Measurements from ENCODE around the gene UNC5C.

UNC5C gene

DNA sequence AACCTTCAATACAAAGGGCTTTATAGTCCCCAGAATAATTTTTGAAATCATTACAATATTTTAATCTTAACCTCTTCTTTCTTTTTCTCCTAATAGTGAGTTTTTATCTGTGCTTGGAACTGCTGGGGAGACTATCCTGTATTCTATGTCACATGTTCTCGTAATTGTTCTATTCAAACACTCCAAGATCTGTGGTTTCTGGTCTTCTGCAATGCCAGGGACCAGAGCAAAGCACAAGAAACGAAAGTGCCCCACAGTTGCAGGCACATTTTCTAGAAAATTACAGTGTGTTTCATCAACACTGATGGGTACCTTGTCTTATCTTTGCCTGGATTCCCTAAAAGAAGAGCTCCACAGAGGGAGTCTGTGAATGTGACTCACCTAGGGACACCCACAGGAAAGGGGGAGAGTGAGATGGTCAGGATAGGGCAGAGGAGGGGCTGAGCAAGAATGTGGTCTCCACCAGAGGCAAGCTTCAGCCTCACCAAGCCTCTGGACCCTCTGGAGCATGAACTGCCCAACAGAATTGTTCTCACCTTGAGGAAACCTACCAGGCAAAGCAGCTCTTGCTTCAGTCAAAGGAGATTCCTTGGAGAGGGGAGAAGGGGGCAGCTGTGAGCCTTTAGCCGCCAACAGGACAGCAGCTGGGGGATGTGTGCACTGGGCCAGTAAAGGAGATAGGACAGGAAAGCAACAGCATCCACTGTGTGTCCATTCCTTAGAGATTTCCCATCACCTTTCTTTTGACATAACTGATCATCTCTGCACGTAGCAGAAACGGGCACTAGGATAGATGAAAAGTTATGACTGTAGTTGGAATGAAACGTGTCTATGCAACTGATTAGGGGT is 25.9 kb downstream of the UNC5C start:
- DNase-seq (ENCODE audit: low read depth): no peak

DNA sequence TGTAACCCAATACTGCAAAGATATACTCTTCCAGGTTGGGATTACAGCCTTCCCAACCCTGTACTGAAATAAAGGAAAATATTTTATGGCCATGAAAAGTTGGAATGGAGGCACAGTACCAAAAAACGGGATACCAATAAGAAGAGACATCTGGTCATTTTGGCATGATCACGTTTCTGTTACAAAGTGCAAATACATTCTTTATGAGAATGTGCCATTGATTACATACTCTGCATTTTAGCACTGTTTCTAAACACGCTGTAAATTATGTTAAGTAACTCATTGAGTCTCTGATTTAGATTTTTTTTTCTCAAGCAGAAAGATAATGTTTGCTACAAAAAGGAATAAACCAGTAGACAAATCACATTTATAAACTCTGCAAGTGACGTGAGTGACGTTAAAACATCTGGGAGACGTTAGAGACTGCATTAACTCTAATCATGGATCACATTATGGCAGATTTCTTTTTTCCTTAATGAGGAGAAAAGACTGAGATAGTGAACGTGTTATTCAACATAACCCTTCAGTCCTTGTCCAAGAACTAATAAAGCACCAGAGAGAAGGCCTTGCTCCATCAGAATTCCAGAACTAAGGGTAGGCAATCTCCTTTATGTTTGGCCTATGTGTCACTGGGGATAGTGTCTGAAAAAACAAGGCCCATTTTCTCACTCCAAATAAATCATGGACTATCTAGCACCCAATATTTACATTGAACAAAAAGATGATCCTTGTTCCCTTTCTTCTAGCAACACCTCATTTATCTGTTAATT is 31.0 kb downstream of the UNC5C start:
- DNase-seq (ENCODE audit: low read depth): no peak

DNA sequence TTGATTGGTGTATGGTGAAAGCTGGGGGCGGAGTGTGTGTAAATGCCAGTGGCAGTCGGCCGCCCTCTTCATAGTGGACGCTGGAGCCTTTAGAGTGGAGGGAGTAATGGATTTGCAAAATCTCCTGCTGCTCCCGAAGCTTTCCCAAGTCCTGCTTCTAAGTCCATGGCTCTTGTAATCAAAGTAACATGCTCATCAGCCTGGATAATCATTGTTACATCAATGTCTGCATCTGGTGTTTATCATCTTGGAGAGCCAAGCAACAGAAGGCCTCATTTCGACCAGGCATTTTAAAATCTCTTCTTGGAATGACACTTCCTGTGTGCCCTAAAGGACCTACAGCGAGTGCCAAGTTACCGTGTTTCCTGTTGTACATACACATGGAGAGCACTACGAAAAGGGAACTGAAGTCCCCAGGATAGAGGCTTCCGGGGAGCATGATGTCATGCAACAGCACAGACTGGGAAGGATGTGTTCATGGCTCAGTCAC is 32.2 kb downstream of the UNC5C start:
- DNase-seq (ENCODE audit: low read depth): no peak

DNA sequence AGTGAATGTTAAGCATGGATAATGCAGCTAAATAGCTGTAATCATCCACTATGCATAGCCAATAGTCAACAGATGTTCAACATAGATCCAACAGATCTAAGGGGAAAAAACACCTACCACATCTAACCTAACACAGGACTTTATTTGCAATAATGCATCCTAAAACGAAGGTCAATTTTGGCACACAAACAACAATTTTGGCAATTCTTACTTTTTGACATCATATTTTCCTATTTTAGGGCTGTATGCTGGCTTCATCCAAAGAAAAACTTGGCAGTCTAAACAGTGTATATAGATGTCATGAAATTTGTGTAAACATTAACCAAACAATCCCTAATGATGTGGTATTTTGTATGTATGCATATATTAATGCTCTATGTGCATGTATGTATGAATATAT is 33.2 kb downstream of the UNC5C start:
- DNase-seq (ENCODE audit: low read depth): no peak

DNA sequence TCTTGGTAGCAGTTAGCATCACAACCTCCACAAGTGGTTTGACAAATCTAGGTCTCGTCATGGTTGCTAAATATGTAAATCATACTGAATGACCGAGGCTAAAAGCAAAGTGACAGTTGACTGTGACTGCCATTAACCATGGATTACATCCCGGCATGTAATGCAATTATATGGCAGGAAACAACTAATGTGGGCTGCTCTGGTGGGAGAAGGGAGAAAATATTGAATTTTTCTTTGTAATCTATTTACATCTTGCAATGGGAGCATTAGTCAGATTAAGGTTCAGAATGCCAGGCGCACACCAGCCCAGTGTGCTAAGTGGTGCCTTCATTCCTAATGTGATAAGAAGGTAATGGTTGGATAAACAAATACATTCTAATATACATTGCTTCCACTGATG is 35.8 kb downstream of the UNC5C start:
- DNase-seq (ENCODE audit: low read depth): no peak

DNA sequence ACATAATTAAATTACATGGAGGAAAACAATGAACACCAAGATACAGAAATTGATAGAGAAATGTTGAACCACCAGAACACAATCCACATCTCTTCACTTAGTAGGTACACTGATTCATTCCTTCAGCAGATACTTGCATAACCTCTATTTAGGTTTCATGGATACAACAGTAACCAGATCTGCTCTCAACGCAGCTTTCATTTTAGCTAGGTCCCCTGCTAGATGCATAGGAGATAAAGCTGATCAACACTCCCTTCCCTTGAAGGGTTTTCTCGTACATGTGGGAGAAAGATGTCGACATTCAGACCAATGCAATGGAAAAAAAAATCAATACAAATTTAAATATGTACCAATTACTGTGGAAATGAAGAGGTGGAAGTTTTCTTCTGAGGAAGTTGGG is 37.3 kb downstream of the UNC5C start:
- DNase-seq (ENCODE audit: low read depth): no peak

DNA sequence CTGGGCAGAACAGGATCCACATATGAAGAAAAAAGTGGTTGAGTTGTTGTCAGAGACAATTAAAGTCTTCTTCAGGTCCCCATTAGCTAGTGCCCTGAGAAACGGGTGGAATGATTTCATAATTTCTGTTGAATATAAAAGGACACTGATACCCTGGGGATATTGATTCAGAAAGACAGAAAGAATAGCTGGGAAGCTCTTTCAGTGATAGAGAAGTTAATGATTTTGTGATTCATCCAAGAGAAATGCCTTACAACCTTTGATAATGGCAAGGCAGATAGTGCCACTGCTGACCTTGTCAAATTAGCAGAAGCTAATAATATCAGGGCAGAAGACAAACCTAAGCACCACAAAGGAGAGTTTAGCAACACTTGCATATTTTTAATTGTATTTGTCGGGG is 37.9 kb downstream of the UNC5C start:
- no peak for DNase-seq (ENCODE audit: low read depth)

DNA sequence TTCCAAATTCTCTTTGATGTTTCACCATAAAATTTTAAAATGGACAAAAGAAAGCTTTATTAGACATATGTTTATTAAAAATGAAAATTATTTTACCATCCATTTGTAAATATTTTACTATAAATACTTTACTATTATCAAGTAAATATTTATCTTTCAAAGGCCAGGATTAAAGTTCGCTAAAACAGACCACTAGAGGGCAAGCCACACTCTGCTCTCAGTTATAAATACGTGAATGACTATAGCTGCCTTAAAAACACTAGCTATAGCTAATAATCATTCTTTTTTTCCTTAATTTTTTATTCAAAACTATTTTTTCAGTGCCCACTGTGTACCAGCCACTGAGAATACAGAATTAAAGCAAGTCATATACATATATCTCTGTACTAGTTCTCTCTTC is 38.6 kb downstream of the UNC5C start:
- no peak for DNase-seq (ENCODE audit: low read depth)

DNA sequence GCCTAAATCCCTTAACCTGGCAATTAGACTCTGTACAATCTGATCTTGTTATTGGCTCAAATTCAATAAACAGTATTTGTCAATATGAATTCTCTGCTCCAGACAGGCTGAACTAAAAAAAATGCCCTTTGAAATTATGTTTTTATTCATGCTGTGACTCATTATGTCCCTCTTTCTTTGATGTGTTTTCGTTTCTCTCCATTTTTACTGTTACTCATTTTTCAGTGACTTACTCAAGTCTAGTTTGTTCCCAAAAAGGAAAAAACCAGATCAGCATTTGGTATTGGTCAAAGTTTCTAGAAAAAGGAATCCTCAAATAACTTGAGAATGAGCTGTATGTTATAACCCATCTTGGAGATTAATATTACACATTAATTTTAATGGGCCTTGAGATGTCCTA is 40.4 kb downstream of the UNC5C start:
- DNase-seq (ENCODE audit: low read depth): no peak

DNA sequence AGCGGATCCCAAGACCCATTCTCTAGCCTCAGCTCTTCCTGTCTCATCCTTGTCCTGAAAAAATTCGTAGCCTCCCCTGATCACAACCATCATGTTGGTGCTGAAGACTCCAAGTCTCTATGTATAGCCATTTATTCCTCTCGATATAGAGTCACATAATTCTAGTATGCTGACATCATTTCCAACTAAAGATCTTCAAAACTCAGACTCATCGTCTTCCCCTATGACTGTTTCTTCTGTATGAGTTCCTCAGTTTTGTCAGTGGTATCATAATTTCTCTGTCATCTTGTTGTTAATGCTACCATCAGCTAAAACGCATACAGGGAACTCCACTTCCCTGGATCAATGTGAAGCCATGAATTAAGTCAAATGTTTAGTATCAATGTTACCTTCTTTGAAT is 41.2 kb downstream of the UNC5C start:
- no peak for DNase-seq (ENCODE audit: low read depth)

DNA sequence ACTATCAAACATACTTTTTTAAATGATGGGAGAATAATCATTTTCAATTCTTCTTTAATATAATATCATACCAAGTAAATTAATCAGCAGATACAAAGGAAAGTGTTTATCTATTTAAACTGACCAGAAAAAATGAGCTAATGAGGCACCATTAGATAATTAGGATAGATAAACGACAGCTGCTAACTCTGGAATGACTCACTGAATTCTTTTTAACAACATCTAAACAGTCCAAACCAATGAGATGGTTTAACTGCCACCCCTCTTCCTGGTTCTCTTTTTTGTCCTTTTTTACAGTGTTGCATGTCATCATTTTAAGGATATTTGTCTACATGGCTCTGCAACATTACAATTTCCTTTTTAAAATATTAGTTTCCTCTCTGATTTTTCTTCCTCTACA is 41.6 kb downstream of the UNC5C start:
- DNase-seq (ENCODE audit: low read depth): no peak

DNA sequence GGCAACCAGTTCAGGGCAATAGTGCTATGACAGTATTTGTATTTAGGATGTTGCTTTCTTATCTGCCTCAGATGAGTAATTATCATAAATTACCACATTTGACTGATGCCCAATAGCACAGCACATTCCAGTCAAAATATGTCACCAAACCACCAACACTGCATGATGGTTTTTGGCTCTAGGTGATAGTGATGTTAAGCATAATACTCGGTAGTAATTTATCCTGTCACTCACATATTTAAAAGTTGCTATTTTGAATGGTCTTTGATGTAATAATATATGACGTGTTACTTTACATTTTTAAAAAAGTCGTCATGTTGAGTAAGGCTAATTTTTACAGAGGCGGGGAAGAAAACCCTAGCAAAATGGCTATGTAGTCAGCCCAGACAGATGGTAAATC is 42.5 kb downstream of the UNC5C start:
- no peak for DNase-seq (ENCODE audit: low read depth)

DNA sequence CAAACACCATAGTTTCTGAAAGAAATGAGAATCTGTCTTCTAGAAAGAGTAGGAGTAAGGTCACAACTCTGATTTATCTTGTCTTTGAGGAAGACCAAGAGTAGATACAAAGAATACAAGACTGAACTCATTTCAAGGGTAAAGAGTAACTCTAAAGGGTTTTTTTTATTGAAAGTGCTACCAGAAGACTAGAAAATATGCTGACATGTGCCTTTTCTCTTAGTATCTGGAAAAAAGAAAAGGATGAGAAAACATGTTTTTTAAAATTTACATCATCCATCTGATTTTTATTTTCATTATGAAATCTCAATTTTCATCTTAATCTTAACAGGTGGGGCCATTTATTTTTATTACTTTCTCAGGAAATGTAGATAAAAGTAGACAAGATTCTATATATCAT is 43.0 kb downstream of the UNC5C start:
- no peak for DNase-seq (ENCODE audit: low read depth)

DNA sequence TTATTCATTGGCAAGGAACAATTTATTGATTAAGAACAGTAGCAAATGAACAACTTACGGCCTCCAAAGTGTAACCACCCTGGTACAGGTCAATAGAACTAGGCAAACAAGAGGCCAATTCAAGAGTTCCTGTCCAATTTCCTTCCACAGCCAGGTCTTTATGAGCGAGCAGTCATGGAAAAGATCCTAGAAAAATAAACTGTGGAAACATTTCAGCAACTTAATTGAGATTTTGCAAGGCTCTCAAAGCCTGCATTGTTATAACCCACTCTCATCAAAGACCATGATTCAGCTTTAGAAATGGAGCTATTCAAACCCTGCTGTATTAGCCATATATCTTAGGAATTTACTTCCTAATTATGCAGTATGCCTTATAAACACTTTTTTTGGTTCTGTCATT is 43.6 kb downstream of the UNC5C start:
- no peak for DNase-seq (ENCODE audit: low read depth)

DNA sequence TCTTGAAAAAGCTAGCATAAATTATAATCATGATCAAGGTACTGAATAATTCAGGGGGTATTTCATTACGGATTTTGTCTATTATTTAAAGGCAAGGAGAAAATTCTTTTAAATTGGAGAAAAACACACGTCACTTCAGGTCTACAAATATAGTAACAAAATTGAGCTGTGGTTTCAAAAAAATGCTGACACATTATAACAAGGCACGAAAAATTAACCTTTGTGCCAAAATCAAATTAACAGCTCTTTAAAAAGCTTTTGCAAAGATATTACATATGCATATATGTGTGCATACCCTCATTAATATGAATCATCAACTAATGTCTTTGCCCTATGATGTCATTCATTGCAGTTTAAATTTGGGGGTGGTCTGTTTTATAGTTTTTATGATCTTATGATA is 44.3 kb downstream of the UNC5C start:
- no peak for DNase-seq (ENCODE audit: low read depth)

DNA sequence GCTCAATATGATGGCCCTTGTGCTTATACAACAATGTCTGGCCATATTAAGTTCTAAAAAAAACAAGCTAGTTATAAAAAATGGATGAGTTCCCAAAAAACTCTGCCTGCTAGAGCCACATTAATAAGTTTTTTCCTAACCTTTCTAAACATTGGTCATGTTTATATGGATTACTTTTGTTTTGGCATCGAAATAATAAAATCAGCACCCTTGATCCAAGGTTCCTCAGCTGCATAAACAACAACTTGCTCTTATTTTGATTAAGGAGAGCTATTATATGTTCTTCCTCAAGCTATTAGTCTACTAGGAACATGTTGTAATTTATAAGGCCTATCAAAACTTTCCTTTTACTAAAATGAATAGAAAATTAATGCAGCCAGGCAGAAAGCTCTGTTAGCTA is 48.4 kb downstream of the UNC5C start:
- no peak for DNase-seq (ENCODE audit: low read depth)

DNA sequence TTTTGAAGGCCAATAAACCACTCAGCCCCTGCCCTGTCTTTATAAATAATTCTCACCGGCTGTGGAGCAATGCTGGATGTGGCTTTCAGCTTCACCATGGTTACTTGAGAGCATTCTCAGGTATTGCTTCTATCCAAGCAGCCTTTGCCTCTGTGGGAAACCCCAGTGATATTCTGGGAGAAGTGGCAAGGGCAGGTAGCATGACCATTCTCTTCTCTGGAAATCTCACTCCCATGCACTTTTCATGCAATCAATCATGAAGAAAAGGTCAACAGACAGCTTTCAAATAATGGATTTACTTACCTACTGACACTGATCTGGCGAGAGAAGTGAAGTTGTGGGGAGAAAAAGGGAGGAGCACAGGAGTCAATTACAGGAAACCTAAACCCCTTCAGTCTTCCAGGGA is 49.5 kb downstream of the UNC5C start:
- no peak for DNase-seq (ENCODE audit: low read depth)

DNA sequence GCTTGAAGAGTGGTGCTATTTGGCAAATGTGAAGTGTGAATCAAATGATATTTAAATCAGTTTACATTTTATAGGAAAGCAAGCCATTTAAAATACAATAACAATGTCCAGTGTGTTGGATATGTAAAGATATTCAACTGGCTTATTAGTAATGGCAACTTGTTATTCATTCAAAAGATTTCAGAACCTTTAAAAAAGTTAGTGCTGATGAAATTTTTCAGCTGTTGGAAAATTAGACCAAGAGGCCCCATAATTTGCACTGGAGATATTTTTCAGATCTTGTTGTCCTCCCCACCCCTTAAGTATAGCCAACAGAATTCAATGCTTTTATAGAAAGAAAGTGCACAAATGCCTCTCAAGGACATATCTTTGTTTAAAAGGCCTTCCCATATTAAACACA is 54.6 kb downstream of the UNC5C start:
- DNase-seq (ENCODE audit: low read depth): no peak

DNA sequence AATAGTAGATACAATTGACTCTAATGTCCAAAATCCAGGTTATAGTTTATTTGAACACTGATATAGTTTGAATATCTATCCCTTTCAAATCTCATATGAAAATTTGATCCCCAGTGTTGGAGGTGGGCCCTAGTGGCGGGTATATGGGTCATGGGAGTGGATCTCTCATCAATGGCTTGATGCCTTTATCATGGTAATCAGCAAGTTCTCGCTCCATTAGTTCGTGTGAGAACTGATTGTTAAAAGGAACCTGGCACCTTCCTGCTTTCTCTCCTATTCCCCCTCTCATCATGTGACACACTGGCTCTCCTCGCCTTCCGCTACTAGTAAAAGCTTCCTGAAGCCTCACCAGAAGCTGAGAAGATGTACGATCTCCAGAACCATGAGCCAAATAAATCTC is 70.1 kb downstream of the UNC5C start:
- no peak for DNase-seq (ENCODE audit: low read depth)

DNA sequence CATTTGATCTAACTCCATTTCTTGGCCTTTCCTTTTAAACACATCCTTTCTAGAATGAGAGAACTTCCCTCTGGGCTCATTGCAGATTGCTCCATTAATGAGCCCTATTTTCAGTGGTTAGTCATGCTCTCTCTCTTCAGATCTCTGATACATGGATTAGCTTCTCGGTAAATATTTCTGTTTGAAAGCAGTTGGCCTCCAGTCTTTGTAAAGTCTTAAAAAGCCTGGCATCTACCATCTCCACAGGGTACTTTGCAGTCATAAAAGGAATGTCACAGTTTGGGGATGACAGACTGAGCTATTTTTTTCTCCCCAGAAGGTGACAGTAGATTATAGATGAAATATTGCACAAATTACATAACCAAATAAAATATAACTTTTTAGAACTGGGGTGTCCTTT is 72.7 kb downstream of the UNC5C start:
- DNase-seq (ENCODE audit: low read depth): no peak

DNA sequence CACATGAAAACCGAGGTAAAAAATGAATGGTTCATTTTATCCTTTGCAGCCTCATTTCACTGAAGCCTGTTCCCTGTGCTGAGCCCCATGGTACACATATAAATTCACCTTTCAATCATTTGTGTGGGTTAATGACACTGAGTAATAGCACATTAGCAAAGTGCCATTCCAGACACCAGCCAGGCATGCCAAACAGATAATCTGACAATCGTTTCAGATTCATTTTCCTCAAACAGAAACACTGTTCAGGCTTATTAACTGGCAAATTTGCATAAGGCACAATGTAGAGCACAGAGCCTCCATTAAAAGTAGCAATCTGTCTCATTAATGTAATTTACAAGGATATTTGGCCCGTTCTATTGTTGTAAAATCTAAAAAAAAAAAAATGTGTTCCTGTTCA is 76.2 kb downstream of the UNC5C start:
- no peak for DNase-seq (ENCODE audit: low read depth)

DNA sequence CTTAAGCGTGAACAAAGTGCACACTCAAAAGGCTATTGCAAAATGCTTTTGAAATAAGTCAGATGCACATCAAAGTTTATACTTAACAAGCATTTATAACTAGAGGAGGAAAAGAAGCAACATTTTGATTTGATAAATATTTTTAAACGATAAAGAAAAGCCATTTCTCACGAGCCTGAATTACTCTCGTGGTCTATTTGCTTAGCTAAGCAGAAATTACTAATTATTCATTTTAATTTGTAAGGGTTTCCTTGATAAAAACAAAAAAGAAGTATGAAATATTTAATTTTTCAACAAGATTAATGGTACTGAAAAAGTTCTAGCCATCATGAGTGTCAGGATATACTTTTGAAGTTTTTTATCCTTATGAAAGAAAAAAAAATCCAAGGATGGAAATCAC is 78.2 kb downstream of the UNC5C start:
- DNase-seq (ENCODE audit: low read depth): no peak

DNA sequence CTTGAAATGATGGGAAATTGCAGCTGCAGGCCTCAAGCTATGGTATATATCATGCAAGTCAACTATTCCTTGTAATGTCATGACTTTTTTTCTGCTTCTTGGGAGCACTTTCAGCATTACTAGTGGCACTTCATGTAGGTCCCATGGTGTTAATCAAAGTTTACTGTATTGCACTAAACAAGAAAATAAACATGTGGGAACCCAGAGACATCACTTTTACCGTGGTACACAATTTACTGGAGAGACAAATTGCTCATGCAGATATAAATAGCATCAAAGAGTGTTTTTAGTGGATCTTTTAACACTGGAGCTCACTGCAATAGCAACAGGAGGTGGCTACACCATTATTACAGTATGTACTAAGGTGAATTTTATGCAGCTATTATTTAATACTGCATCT is 79.2 kb downstream of the UNC5C start:
- DNase-seq (ENCODE audit: low read depth): no peak

DNA sequence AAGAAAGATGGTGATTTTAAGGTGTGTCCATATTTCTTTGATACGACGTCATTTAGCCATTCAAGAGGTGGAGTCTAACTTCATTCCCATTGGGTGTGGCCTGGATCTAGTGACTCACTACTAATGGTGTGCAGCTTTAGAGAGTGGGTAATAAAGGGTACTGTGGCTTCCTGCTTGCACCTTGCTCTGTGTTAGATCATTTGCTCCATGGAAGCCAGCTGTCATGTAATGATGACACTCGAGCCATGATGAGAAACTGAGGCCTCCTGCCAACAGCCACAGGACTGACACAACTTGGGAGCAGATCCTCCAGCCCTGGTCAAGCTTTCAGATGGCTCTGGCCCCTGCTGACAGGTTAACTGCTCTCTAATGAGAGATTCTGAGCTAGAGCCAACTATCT is 82.0 kb downstream of the UNC5C start:
- DNase-seq (ENCODE audit: low read depth): no peak
